Caco-2 (cell line): ENCODE measurements around the gene UBTD1. TPM values are rescaled to one million over a fixed set of nuclear protein-coding genes. Genes with fewer than 3 reads are reported as not detected.

Source experiments
- BruUV-seq: library from RNA; stranded (reverse); fragments of 400-500 nt; replicated peaks from 2 replicates; lab custom pipeline; 2021; lab: Mats Ljungman, UMichigan
- CTCF ChIA-PET: fragments of 300-600 bp; sonication (Branson Sonifier 250); formaldehyde crosslinking; loops from one replicate; lab custom pipeline; 2022; ENCODE audit warnings: antibody characterized with exemption; lab: Charles Lee
- POLR2A ChIA-PET: fragments of 300-600 bp; sonication (Branson Sonifier 250); formaldehyde crosslinking; loops from one replicate; lab custom pipeline; 2022; ENCODE audit warnings: antibody characterized with exemption; lab: Charles Lee
- DNase-seq, 2 experiments: peaks; one replicate each; pipeline versions ENCODE4 v3.0.0 to v3.0.0-alpha.2; 2020 to 2022
- H3K27me3 ChIP-seq: replicated peaks from 2 replicates; pipeline ENCODE4 v1.6.0; 2011; ENCODE audit warnings: low read length; ENCODE audit not compliant: control insufficient read depth, insufficient read depth
- H3K36me3 ChIP-seq: 2 replicates; pipeline ENCODE4 v1.5.1; 2011; ENCODE audit warnings: low read length; ENCODE audit not compliant: control insufficient read depth, insufficient read depth
- H3K4me1 ChIP-seq: fragments of 250-450 bp; sonication (Bioruptor Pico); 2 replicates; pipeline ENCODE4 v1.5.1; 2020; ENCODE audit warnings: mild to moderate bottlenecking
- H3K4me3 ChIP-seq: 2 replicates; pipeline ENCODE4 v1.5.1; 2011; ENCODE audit warnings: low read depth, mild to moderate bottlenecking, control low read depth, low read length
- H3K9me3 ChIP-seq: fragments of 250-450 bp; sonication (Bioruptor Pico); 2 replicates; pipeline ENCODE4 v1.5.1; 2020; ENCODE audit warnings: mild to moderate bottlenecking, moderate library complexity
- H3K27ac Mint-ChIP-seq: one replicate; pipeline ENCODE4 v1.8.0; 2022; ENCODE audit warnings: mixed read lengths; ENCODE audit not compliant: unreplicated experiment
- H3K27me3 Mint-ChIP-seq: one replicate; pipeline ENCODE4 v1.8.0; 2022; ENCODE audit warnings: mixed read lengths; ENCODE audit not compliant: insufficient read depth, unreplicated experiment
- H3K36me3 Mint-ChIP-seq: one replicate; pipeline ENCODE4 v1.8.0; 2022; ENCODE audit warnings: mild to moderate bottlenecking, mixed read lengths; ENCODE audit not compliant: insufficient read depth, unreplicated experiment
- H3K4me1 Mint-ChIP-seq: one replicate; pipeline ENCODE4 v1.8.0; 2022; ENCODE audit warnings: low read depth, mixed read lengths; ENCODE audit not compliant: unreplicated experiment
- H3K4me3 Mint-ChIP-seq: one replicate; pipeline ENCODE4 v1.8.0; 2022; ENCODE audit warnings: mild to moderate bottlenecking, moderate library complexity, mixed read lengths; ENCODE audit not compliant: unreplicated experiment
- H3K9me3 Mint-ChIP-seq: one replicate; pipeline ENCODE4 v1.8.0; 2022; ENCODE audit warnings: mixed read lengths; ENCODE audit not compliant: unreplicated experiment
- intact Hi-C: fragments of 100-400 bp; cut with micrococcal nuclease; formaldehyde crosslinking; loops from one replicate; pipeline ENCODE4 v1.10.0; 2022; ENCODE audit not compliant: unreplicated experiment
- total RNA-seq: library from RNA; stranded (reverse); gene quantifications from 2 replicates; pipeline ENCODE4 v1.2.3, GENCODE V29; 2022
- TF ChIP-seq, protein P1 (sequence below), 2 experiments: fragments of 200-600 bp in 1 of 2; IDR thresholded peaks; 1 replicate in 1 of 2; 2 replicates in 1 of 2; pipeline versions ENCODE4 v1.5.1 to v1.8.0; 2011 to 2022; ENCODE audit warnings: antibody characterized with exemption in 1 of 2, control low read depth in 1 of 2, inconsistent platforms in 1 of 2, low read depth in 1 of 2, low read length in 1 of 2, mild to moderate bottlenecking in 1 of 2, moderate library complexity in 1 of 2; ENCODE audit not compliant: insufficient read depth in 1 of 2, severe bottlenecking in 1 of 2, unreplicated experiment in 1 of 2

UBTD1 gene
- total RNA-seq, 1 experiment from 2014 or later, result 11.4 TPM

DNA sequence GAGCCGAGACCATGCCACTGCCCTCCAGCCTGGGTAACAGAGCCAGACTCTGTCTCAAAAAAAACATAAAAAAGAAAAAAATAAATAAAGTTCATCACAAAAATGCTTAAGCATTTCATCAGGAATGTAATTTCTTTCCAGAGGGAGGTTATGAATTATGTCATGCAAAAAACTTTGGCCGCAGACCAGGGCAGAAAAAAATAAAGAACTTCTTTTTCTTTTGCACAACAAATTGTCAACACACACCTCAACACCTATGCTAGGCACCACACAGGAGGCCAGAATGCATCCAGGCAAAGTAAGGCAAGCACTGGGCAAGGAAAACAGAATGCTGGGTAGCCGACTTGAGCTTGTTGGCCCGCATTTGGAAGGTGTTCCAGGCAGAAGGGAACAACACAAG is 94.7 kb downstream of the UBTD1 start:
- TF ChIP-seq, protein P1, sequence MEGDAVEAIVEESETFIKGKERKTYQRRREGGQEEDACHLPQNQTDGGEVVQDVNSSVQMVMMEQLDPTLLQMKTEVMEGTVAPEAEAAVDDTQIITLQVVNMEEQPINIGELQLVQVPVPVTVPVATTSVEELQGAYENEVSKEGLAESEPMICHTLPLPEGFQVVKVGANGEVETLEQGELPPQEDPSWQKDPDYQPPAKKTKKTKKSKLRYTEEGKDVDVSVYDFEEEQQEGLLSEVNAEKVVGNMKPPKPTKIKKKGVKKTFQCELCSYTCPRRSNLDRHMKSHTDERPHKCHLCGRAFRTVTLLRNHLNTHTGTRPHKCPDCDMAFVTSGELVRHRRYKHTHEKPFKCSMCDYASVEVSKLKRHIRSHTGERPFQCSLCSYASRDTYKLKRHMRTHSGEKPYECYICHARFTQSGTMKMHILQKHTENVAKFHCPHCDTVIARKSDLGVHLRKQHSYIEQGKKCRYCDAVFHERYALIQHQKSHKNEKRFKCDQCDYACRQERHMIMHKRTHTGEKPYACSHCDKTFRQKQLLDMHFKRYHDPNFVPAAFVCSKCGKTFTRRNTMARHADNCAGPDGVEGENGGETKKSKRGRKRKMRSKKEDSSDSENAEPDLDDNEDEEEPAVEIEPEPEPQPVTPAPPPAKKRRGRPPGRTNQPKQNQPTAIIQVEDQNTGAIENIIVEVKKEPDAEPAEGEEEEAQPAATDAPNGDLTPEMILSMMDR (IDR thresholded peaks at IDR 0.05; ENCODE audit: insufficient read depth in 1 of 2, low read depth in 1 of 2, low read length in 1 of 2, severe bottlenecking in 1 of 2, unreplicated experiment in 1 of 2), result no peak
- ChIA-PET POLR2A (no interaction called here), CTCF (interaction anchor here (0.6 kb wide), 1 partner anchor 80 kb away, joined by 3 read pairs; no protein-coding TSS in a partner anchor)
- Histone ChIP-seq H3K4me1 (peaks cover 5% of the 10 kb centered on the region; the same call in 1 of the 2 replicates), H3K36me3 (no peaks in the 10 kb centered on the region), H3K27me3 (no peaks in the 10 kb centered on the region), H3K4me3 (no peak overlapping the region), H3K9me3 (no peaks in the 10 kb centered on the region)
- no peaks in the 10 kb centered on the region for H3K9me3 Mint-ChIP-seq
- H3K36me3 Mint-ChIP-seq, result no peaks in the 10 kb centered on the region
- H3K27ac Mint-ChIP-seq, result no peak overlapping the region
- no peaks in the 10 kb centered on the region for H3K27me3 Mint-ChIP-seq
- H3K4me1 Mint-ChIP-seq, result peaks cover 7% of the 10 kb centered on the region
- H3K4me3 Mint-ChIP-seq, result no peak overlapping the region
- DNase-seq, result no peak
- BruUV-seq, result no TSS peak
- intact Hi-C loops, result no loop called here

DNA sequence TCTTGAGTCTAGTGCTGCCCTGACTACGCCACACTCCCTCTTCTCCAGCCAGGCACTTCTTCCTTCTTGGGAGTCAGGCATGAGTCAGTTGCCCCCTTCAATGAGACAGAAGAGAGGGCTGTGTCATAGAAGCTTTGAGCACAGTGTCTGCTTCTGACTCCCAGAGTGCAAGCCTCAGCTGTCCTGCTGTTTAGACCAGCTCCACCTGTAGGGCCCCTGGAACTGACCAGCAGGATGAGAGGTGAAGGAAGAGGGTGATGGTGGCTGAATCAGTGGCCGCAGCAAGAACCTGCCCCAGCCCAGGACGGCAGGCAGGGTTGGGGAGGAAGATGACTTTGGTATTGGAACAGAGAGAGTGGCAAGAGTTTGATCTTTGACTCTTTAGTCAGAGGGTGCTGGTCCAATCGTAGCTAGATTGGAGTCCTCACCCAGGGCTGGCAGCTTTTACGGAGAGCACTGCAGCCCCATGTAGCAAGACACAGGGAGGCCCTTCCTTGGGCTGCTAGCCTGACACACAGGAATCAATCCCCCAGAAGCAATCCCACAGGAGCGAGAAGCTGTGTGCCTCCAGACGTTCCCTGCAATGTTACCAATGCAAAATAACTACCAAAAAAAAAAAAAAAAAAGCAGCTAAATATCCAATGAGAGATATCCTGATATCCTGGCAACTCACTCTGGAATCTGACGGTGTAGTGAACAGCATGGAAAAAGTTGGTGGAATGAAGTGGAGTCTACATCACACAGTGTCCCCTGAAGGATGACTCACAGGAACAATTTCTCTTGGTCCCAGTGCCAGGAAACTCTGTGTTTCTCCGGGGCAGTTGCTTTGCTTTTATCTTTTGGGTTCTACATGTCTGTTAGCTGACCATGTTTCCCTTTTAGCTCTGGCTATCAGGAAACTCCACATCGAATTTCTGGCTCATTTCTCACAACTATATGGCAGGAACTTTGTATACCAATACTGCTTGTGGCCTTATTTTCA is 97.7 kb downstream of the UBTD1 start:
- Mint-ChIP-seq H3K36me3 (no peaks in the 10 kb centered on the region), H3K4me1 (peaks cover 18% of the 10 kb centered on the region), H3K27me3 (no peaks in the 10 kb centered on the region), H3K9me3 (no peaks in the 10 kb centered on the region), H3K27ac (no peak overlapping the region), H3K4me3 (no peak overlapping the region)
- TF ChIP-seq, protein P1 (IDR thresholded peaks at IDR 0.05; ENCODE audit: insufficient read depth in 1 of 2, low read depth in 1 of 2, low read length in 1 of 2, severe bottlenecking in 1 of 2, unreplicated experiment in 1 of 2), result no peak
- DNase-seq, result no peak
- ChIA-PET POLR2A (no interaction called here), CTCF (interaction anchor here (0.6 to 0.8 kb wide), 2 partner anchors 16 to 22 kb away, joined by 4 read pairs; no protein-coding TSS in a partner anchor)
- Histone ChIP-seq H3K36me3 (no peaks in the 10 kb centered on the region), H3K4me3 (no peak overlapping the region), H3K4me1 (no peaks in the 10 kb centered on the region), H3K9me3 (no peaks in the 10 kb centered on the region), H3K27me3 (no peaks in the 10 kb centered on the region)
- intact Hi-C loops, result no loop called here
- BruUV-seq, result no TSS peak

DNA sequence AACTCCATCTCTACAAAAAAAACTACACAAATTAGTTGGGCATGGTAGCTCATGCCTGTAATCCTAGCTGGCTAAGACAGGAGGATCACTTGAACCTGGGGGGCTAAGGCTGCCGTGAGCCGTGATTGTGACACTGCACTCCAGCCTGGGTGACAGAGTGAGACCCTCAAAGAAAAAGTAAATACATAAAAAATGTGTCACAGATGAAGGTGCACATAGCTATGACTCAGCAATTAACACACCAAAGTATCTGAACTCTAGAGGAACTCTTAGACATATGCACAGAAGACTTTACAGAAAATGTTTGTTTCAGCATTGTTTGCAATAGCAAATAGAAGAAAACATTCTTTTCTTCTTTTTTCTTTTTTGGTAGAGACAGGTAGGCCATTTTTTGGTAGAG is 99.1 kb downstream of the UBTD1 start:
- peak overlapping the region; percentile 25 for H3K27ac Mint-ChIP-seq

More for the DNA sequence above, 99.1 kb downstream of the UBTD1 start:
- no TSS peak for BruUV-seq
- TF ChIP-seq, protein P1 (IDR thresholded peaks at IDR 0.05; ENCODE audit: insufficient read depth in 1 of 2, low read depth in 1 of 2, low read length in 1 of 2, severe bottlenecking in 1 of 2, unreplicated experiment in 1 of 2), result no peak
- Mint-ChIP-seq H3K27me3 (no peaks in the 10 kb centered on the region), H3K4me3 (no peak overlapping the region), H3K9me3 (no peaks in the 10 kb centered on the region), H3K4me1 (peaks cover 18% of the 10 kb centered on the region), H3K36me3 (no peaks in the 10 kb centered on the region)
- Histone ChIP-seq H3K27me3 (no peaks in the 10 kb centered on the region), H3K9me3 (no peaks in the 10 kb centered on the region), H3K4me3 (no peak overlapping the region), H3K36me3 (no peaks in the 10 kb centered on the region), H3K4me1 (no peaks in the 10 kb centered on the region)
- POLR2A ChIA-PET, result no interaction called here
- intact Hi-C loops, result no loop called here
- DNase-seq, result no peak
- CTCF ChIA-PET, result interaction anchor here (0.6 kb wide), 1 partner anchor 25 kb away, joined by 3 read pairs; the partner anchor contains the start of gene ANKRD2
